OCI-M2 (cell line): ENCODE measurements around the gene RUBCN.
"Not testable (repeated sequence)": the region's sequence is repeated elsewhere in the genome, so short reads cannot be mapped to it uniquely, and the experiment has no call there.

Experiments used
- DNase-seq: peaks from one replicate; lab custom pipeline; 2025; ENCODE audit not compliant: unreplicated experiment; lab: John Stamatoyannopoulos, UW

Gene RUBCN

DNA sequence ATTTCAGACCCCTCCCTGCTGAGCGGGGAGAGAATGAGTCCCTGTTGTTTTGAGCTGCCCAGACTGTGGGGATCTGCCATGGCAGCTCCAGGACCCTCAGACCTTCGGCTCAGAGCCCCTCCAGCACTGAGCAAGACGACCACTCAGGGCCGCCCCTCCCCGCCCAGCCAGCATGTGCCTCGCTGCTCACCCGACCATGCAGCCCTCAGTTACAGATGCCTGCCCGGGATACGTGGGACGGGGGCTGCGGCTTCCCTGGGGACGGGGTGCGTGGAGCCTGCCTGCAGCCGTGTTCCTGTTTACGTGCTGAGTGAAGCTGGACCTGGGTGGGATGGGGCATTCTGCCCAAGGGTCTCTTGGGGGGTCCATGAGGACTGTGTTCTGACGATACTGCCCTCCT, 77.0 kb downstream of the RUBCN start:
- not testable (repeated sequence) for DNase-seq

DNA sequence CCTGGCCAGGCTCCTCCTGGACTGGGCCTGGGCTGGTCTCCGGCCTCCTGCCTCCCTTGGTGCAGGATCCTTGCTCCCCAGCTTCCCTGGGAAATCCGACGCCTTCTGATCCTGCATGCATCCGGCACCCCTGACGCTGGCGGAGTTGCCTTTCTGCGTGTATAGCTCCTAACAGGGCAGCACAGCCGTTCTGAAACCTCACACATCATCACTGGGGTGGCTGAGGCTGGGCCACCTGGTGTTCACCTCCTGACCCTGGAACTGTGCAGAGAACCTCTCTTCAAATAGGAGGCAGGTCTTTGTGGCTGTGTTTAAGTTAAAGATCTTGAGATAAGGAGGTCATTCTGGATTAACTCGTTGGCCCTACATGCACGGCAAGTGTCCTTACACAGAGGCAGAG, 77.6 kb downstream of the RUBCN start:
- DNase-seq: not testable (repeated sequence)

DNA sequence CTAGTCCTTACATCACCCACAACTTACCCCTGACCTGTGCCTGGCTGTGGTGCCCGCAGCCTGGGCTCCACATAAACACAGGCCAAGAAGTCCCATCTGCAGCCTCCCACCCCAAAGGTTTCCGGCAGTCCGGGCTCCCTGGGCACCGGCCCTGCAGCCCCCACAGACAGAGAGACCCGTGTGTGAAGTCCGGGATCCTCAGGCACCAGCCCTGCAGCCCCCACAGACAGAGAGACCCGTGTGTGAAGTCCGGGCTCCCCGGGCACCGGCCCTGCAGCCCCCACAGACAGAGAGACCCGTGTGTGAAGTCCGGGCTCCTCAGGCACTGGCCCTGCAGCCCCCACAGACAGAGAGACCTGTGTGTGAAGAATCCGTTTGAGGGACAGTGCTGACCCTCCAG, 78.0 kb downstream of the RUBCN start:
- not testable (repeated sequence) for DNase-seq

DNA sequence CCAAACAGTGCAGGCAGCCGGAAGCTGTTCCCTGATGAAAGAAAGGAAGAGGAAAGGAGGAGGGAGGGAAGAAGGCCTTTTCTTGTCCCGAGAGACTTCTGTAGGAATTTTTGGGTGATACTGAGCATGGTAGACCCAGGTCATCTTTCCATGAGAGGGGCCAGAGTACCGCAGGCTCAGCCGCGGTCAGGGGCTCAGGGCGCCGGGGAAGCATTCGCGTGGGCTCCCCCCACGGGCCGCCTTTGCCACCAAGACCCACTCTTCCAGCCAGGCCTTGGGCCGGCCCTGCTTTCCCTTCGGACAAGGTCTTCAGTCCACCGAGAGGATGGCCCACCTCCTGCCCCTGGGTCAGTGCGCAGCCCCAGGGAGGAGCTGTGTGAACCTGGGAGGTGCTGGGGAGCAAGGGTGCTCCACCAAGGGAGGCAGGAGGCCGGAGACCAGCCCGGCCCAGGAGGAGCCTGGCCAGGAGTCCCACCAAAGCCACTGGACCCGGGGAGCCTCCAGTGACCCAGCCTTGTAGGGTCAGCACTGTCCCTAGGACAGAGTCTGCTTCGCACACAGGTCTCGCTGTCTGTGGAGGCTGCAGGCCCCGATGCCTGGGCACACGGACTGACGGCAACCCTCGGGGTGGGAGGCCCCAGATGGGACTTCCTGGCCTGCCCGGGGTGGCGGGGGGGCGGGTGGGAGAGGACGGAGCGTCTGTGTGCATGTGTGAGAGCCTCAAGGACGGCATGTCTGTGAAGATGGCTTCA, 79.0 kb downstream of the RUBCN start:
- not testable (repeated sequence) for DNase-seq

DNA sequence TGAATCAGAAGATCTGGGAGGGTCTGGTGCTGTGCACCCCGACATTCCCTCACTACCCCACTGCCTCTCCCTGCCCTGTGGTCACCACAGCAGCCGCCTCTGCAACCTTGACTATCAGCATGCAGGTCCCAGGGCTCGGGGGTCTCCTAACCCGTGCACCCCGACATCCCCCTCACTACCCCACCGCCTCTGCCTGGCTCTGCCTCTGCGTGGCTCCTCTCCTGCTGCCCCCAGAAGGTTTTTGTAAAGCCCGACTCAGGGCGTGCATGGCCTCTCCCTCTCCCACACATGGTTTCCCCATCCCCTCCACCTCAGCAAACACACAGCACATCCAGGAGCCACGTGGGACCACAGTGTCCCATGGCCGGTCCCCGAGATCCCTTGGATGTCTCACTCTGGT, 79.7 kb downstream of the RUBCN start:
- DNase-seq: not testable (repeated sequence)

DNA sequence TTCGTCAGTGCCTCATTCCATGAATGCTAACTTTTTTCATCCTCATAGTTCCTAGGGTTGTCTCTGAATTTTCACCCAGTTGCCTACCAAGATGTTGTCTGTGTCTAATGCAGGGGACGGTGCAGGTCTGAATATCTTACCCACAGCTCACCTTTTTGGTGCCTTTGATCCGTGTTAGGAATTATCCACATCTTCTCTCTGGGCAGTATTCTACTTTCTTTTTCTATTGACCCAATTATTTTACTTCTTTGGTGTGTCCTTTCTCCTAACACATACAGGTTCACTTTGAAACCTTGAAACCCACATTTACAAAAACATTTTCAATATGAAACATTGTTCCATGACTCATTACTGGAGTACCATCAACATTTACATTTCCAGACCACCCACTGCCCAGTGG, 80.6 kb downstream of the RUBCN start:
- not testable (repeated sequence) for DNase-seq

DNA sequence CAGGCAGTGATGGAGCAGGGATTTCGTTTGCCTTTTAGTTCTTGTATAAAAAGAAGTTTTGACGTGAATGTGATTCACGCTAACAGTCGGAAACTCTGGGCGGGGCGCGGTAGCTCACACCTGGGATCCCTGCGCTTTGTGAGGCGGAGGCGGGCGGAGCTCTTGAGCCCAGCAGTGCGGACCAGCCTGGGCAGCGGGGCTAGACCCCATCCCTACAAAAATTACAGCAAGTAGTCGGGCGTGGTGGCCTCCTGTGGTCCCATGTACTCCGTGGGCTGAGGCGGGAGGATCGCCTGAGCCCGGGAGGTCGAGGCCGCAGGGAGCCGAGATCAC, 81.7 kb downstream of the RUBCN start:
- DNase-seq: not testable (repeated sequence)

DNA sequence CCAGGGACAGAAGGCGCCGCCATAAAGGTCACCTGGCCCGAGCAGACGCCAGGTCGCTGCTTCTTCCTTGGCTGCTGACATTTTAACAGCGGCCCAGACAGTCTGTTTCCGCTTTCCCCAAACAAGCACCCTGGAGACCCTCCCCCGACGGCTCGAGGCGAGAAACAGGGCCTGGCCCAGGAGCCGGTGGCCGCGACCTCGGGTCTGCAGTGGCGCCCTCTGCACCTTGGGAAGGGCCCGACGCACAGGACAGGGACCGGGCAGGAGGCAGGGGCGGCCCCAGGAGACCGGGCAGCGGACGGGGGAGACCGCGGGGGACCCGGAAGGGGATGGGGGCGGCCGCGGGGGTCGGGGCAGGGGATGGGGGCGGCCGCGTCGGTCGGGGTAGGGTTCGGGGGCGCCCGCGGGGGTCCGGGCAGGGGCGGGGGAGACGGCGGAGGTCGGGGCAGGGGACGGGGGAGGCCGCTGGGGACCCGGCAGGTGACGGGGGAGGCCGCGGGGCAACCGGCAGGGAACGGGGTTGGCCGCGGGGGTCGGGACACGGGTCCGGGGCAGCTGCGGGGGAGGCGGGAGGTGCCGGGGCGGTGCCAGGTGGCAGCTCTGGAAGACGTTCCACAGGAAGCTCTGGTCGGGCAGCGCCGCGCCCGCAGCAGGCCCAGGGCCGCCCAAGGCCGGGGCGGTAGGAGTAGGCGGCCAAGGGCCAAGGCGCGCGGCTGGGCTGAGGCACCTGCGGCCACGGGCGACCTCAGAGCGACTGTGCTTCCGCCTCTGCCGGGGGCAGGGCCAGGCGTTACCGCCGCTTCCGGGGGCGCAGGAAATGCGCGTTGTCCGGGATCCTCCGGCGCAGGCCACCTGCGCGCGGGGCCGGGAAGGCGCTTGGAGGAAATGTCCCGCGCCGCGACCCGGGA, 82.4 kb downstream of the RUBCN start:
- not testable (repeated sequence) for DNase-seq

DNA sequence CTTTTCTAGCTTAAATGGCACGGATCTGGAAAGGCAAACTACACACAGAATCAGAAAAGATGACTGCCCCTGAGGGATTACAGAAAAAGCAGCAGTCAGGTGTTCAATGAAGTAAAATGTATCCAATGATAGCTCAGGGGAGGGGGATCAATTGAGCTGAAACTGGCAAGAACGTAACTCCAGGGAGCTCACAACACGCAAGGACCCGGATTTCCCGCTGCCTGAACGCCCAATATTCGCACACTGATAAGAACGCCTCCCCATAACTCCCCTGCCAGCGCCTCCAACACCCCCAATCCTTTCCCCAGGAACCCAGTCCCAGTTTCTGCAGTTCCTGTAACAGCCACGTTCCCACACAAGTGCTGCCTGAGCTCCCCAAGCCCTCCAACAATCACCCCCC, 83.8 kb downstream of the RUBCN start:
- not testable (repeated sequence) for DNase-seq

DNA sequence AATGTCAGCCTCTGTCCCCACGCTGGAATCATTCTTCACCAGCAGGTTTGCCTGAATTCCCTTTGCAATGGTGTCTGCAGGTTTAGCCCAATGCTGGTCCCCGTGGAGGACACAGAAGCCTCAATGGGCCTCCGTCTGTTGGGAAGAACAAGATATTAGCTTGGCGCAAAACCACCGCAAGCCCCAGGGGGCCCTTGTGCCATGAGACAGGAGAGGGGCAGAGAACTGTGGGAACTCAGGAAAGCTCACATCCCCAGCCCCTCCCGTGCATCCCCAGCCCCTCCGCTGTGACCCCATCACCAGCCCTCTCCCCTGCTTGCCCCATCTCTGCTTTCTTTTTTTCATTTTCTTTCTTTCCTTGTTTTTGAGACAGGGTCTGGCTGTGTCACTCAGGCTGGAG, 89.1 kb downstream of the RUBCN start:
- DNase-seq: not testable (repeated sequence)

DNA sequence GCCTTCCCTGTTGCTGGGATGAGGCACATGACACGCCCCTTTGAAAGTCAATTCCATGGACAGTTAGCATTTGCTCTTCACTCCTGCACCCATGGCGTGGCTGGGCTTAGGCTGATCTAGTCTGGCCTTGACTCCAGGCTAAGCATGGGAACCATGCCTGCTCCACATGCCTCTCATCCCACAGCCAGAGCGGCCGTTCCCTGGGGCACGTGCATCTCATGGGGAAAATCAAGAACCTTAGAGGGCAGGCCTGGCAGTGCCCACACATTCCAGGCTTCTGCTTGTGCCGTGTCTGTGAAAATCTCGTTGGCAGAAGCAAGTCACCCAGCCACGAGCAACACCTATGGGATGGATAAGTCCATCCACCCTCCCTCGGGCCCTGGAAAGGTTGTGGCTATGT, 89.5 kb downstream of the RUBCN start:
- DNase-seq: not testable (repeated sequence)

DNA sequence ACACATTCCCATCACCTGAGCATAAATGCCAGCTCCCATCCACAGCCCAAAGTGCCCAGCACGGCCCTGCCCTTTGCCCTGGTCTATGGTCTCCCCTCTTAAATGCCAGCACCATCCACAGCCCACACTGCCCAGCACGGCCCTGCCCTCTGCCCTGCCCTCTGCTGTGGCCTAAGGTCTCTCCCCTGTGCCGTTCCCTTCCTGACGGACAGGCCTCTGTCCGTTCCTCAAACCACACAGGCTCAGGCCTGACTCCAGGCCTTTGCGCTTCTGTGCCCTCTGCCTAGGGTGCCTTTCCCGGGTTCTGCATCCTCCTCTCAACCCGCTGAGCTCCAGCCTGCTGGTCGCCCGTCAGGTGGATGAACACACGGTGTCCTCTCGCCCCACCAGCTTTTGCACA, 90.4 kb downstream of the RUBCN start:
- DNase-seq: not testable (repeated sequence)

DNA sequence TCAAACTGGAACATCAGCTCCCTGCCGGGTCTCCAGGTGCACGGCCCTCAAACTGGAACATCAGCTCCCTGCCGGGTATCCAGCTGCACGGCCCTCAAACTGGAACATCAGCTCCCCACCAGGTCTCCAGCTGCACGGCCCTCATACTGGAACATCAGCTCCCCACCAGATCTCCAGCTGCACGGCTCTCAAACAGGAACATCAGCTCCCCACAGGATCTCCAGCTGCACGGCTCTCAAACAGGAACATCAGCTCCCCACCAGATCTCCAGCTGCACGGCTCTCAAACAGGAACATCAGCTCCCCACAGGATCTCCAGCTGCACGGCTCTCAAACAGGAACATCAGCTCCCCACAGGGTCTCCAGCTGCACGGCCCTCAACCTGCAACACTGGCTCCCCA, 99.1 kb downstream of the RUBCN start:
- not testable (repeated sequence) for DNase-seq

DNA sequence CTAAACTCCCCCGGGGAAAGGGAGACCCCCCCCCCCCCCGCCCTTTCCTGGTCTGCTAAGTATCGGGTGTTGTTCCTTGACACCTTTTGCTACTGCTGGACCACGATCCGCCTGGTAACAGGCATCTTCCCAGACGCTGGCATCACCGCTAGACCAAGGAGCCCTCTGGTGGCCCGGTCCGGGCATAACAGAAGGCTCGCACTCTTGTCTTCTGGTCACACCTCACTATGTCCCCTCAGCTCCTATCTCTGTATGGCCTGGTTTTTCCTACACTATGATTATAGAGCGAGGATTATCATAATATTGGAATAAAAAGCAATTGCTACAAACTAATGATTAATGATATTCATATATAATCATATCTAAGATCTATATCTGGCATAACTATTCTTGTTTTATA, 104.7 kb downstream of the RUBCN start:
- not testable (repeated sequence) for DNase-seq

DNA sequence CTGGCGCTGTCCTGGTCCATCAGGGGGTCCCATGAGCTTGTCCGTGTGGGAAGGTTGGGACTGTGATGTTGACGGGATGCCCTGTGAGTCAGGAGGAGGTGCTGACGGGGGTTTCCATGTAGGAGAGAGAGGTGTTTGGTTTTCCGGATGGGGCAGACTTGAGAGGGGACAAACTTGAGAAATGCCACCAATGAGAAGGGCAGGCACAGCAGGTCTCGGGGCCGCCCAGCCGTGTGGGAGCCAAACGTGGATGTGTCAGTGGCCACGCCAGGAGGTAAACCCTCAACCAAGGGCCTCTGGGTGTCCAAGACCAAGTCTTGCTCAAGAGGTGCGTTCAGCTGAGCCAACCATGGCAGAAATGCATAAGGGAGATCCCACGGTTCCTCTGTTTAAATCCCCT, 105.9 kb downstream of the RUBCN start:
- not testable (repeated sequence) for DNase-seq

DNA sequence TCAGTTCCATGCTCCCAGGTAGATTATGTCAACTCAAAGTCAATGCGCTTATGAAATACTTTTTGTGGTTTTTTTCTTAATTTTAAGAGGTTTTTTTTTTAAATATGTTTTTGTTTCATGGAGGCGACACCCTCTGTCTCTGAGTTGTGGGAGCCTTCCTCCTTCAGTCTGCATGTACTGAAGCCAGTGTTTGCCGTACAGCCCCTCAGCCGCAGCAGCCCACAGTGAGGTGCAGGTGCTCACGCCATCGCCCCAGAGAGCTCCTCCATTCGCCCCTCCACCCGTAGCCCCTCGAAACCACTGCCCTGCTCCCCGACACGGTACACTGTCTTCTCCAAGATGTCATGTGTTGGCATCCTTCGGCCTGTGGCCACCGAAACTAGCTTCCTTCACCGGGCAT, 107.4 kb downstream of the RUBCN start:
- DNase-seq: not testable (repeated sequence)

DNA sequence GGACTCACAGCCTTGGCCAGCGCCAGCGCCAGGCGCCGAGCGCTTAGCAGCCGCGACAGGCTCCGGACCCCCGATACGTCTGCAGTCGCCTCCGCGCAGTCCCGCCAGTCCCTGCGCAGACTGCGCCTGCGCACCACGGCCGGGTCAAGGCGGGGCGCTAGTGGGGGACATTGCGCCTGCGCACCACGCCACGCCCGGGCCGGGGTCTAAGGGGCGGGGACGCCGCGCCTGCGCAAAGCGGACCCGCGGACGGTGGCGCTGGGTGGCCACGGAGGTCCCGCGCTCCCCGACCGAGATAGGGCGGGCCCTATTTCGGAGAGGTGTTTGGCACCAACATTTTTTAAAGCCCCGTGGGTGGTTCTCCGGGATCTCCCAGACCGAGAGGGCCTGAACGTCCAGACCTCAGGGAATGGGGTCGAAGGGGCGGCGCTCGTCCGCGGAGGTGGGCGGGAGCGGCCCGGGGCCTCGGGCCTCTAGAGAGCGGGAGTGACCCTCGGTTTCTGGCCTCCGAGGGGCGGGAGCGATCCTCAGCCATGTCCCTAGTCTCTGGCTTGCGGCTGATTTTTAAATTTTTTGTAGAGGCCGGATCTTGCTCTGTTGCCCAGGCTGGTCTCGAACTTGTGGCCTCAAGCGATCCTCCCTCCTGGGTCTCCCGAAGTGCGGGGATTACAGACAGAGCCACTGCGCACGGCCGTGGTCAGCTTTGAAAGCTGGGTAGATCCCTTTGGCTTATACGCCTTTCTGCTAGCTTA, 108.8 kb downstream of the RUBCN start:
- not testable (repeated sequence) for DNase-seq

DNA sequence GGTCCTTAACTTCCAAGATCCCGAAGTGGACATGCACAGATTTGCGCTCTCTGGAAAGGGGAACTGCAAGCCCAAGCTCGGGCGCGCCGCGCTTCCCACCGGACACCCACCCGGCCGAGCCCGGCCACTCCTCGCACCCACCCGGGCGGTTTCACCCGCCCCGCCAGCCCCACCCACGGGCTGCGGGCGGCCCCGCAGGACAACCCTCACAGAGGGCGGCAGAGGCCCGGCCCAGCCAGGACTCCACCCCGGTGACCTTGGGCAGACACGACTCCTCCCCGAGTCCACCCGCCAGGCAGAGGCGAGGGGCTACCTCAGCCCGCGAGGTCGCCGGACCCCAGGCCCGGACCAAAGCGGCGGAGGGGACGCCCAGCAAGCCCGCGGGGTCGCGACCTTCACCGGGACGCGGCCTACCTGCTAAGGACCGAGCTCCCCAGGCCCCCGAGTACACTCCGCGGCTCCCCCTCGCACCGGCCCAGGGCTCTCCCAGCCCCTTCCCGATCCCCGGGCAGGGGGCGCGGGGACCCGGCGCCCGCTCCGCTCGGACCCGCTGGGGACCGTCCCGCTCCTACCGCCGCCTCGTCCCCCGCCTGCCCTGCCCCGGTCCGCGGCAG, 109.4 kb downstream of the RUBCN start:
- not testable (repeated sequence) for DNase-seq

DNA sequence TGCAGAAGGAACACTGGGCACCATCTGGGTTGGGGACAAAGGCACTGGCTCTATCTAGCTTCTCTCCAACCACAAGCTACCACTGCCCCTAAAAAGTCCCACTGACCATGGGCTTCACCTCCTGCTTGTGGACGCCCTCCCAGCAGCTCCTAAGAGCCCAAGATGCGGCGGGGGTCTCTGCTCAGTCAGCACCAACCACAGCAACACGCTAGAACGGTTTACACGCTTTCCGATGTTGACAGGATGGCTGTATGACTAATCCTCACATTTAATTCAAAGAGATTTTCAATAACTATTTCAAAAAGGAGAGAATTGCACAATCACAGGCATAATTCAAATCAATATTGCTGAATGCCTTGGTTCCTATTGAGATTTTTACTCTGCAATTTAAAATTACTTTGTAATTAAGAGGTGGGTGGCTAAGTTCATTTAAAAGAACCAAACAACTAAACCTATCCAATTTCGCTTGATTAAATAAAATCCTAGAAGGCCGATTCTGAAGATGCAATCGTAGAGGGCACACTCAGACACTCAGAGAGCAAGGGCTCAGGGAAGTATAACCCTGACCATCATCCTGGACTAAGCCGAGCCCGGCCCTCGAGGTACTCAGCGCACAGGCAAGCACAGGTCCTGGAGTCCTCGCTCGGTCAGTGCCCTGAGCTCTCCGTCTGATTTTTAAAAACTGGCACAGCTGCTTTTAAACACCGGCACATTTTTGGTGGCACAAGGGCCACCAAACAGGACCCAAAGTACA, 110.1 kb downstream of the RUBCN start:
- DNase-seq: not testable (repeated sequence)

DNA sequence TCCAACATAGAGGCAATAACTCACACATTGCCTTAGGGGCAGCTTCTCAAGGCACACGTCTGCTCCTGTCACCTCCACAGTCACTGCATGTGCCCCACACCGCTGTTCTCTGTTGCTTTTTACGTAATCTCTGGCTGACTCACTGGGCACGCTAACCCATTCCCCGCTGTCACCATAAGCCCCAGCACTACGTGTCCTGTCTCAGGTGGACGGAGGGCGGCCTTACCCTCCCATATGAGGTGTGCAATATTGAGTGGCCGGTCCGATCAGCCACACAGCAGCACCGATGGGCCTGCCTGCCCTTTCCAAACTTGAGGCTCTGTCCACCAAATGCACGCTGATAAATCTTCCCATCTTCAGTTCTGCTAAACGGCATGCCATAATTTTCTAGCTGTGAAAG, 115.2 kb downstream of the RUBCN start:
- not testable (repeated sequence) for DNase-seq
